Measurements from ENCODE around the gene PHF2.

PHF2 gene

DNA sequence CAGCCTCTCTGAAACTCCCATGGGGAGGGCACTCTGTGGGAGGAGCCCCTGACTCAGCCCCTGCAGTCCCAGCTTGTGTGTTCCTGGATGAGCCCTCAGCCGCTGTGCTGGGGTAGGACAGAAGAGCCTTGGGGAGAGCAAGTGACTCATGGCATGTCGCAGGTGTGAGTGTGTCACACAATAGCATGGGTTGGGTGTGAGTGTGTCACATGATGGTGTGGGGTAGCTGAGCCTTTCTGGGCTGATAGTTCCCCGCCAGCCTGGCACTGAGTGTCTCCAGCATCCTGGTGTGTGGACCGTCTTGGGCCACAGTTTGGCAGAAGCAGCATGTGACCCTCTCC, 83.4 kb downstream of the PHF2 start (continued):
- no peak for TF ChIP-seq ZBTB11 (tag by site-specific recombination; conservative IDR thresholded peaks at IDR 0.05; ENCODE audit: low read depth)

DNA sequence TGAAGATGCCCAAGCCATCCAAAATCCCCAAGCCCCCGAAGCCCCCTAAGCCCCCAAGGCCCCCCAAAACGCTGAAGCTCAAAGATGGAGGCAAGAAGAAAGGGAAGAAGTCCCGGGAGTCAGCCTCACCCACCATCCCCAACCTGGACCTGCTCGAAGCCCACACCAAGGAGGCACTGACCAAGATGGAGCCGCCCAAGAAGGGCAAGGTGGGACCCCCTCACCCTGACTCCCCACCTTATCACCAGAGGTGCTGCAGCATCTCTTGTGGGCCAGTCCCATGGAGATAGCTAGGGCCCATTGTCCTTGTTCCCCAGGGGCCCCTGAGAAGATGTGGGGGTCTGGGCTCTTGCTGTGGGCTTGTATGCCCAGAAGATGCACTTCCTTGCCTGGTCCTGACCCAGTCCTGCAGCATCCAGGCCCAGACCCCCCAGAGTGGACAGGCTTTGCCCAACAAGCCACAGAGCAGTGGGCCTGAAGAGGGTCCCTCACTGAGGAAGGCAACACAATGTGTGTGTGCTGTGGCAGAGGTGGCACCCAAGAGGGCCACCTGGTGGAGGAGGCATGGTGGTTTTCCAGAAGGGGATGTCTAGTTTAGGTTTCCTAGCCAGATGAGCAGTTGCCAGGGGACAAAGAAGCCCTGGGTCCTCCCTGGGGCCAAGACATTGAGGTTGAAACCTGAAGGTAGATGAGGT, 84.1 kb downstream of the PHF2 start:
- Histone ChIP-seq H3K36me3 (ENCODE audit: control insufficient read depth in 2 of 2, insufficient read depth in 1 of 2, low read length in 2 of 2) (peaks cover 0 to 63% of the 10 kb centered on the region in 2 experiments; a peak in 2 of 3 replicates), H3K27ac (ENCODE audit: extremely low read depth, low read depth, low read length) (no peak overlapping the region), H3K9me3 (ENCODE audit: control insufficient read depth, insufficient read depth, low read depth, low read length) (no peaks in the 10 kb centered on the region), H3K4me3 (ENCODE audit: low read depth, low read length) (no peak overlapping the region), H3K4me1 (ENCODE audit: control insufficient read depth, insufficient read depth, low read length) (no peaks in the 10 kb centered on the region)
- ChIA-PET POLR2A (no interaction called here), CTCF (no interaction called here)
- TF ChIP-seq ZNF121 (tag by site-specific recombination; IDR thresholded peaks at IDR 0.05) (no peak), ZNF571 (tag by site-specific recombination; IDR thresholded peaks at IDR 0.05) (no peak), SP2 (tag by site-specific recombination; IDR thresholded peaks at IDR 0.05) (no peak), TCF7L2 (IDR thresholded peaks at IDR 0.05; ENCODE audit: borderline replicate concordance, low read depth, low read length) (no peak), ZBTB6 (tag by site-specific recombination; IDR thresholded peaks at IDR 0.05) (no peak), ZBTB49 (tag by site-specific recombination; IDR thresholded peaks at IDR 0.05; ENCODE audit: low read depth) (no peak), ZSCAN16 (tag by site-specific recombination; IDR thresholded peaks at IDR 0.05) (no peak), HOXD13 (CRISPR knock-in tag; IDR thresholded peaks at IDR 0.05; ENCODE audit: borderline replicate concordance) (no peak)
- TF ChIP-seq, protein P1, sequence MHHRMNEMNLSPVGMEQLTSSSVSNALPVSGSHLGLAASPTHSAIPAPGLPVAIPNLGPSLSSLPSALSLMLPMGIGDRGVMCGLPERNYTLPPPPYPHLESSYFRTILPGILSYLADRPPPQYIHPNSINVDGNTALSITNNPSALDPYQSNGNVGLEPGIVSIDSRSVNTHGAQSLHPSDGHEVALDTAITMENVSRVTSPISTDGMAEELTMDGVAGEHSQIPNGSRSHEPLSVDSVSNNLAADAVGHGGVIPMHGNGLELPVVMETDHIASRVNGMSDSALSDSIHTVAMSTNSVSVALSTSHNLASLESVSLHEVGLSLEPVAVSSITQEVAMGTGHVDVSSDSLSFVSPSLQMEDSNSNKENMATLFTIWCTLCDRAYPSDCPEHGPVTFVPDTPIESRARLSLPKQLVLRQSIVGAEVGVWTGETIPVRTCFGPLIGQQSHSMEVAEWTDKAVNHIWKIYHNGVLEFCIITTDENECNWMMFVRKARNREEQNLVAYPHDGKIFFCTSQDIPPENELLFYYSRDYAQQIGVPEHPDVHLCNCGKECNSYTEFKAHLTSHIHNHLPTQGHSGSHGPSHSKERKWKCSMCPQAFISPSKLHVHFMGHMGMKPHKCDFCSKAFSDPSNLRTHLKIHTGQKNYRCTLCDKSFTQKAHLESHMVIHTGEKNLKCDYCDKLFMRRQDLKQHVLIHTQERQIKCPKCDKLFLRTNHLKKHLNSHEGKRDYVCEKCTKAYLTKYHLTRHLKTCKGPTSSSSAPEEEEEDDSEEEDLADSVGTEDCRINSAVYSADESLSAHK (tag by site-specific recombination; IDR thresholded peaks at IDR 0.05): no peak
- TF ChIP-seq, protein P2, sequence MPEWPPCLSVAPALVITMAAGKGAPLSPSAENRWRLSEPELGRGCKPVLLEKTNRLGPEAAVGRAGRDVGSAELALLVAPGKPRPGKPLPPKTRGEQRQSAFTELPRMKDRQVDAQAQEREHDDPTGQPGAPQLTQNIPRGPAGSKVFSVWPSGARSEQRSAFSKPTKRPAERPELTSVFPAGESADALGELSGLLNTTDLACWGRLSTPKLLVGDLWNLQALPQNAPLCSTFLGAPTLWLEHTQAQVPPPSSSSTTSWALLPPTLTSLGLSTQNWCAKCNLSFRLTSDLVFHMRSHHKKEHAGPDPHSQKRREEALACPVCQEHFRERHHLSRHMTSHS (tag by site-specific recombination; IDR thresholded peaks at IDR 0.05): no peak

DNA sequence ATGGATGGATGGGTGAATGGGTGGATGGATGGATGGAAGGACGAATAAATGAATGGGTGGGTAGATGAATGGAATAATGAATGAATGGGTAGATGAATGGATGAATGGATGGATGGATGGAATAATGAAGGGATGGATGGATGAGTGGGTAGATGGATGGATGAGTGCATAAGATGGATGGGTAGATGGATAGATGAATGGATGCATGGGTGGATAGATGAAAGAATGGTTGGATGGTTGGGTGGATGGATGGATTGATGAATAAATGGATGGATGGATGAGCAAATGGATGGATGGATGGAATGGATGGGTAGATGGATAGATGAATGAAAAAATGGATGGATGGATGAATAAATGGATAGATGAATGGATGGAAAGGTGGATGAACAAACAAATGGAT, 85.2 kb downstream of the PHF2 start:
- CTCF ChIA-PET: no interaction called here
- POLR2A ChIA-PET: no interaction called here
- Histone ChIP-seq H3K36me3 (ENCODE audit: control insufficient read depth in 2 of 2, insufficient read depth in 1 of 2, low read length in 2 of 2) (peaks cover 0 to 61% of the 10 kb centered on the region in 2 experiments; a peak in 2 of 3 replicates), H3K4me3 (ENCODE audit: low read depth, low read length) (no peak overlapping the region), H3K4me1 (ENCODE audit: control insufficient read depth, insufficient read depth, low read length) (no peaks in the 10 kb centered on the region), H3K27ac (ENCODE audit: extremely low read depth, low read depth, low read length) (no peak overlapping the region), H3K9me3 (ENCODE audit: control insufficient read depth, insufficient read depth, low read depth, low read length) (no peaks in the 10 kb centered on the region)
- peak; percentile 95 for TF ChIP-seq ZNF366 (tag by site-specific recombination; conservative IDR thresholded peaks at IDR 0.05)
- TF ChIP-seq ZXDB (tag by site-specific recombination; IDR thresholded peaks at IDR 0.05): no peak

Measured in HEK293 (cell line).